RWPE2 (cell line): ENCODE measurements around the gene RPS26.
"Not testable (repeated sequence)": the region's sequence is repeated elsewhere in the genome, so short reads cannot be mapped to it uniquely, and the experiment has no call there.

ENCODE experiments used
- ATAC-seq: fragments of 200-7000 bp; cut with Tn5 transposase; 3 replicates; pipeline ENCODE4 v1.9.1; 2021; ENCODE audit warnings: low read depth
- DNase-seq: peaks from one replicate; pipeline ENCODE4 v3.0.0-alpha.2; 2020; ENCODE audit warnings: low spot score
- H3K27ac ChIP-seq: fragments of 450-650 bp; 2 replicates; pipeline ENCODE4 v1.5.1; 2017; ENCODE audit warnings: mild to moderate bottlenecking; ENCODE audit not compliant: poor library complexity, severe bottlenecking
- H3K27me3 ChIP-seq: fragments of 250-450 bp; sonication (Bioruptor Pico); 2 replicates; pipeline ENCODE4 v1.5.1; 2021; ENCODE audit warnings: mild to moderate bottlenecking, moderate library complexity; ENCODE audit not compliant: insufficient read depth, poor library complexity, severe bottlenecking
- H3K36me3 ChIP-seq: fragments of 250-450 bp; sonication (Bioruptor Pico); 2 replicates; pipeline ENCODE4 v1.5.1; 2020; ENCODE audit warnings: low read depth, mild to moderate bottlenecking, moderate library complexity
- H3K4me1 ChIP-seq: fragments of 250-450 bp; sonication (Bioruptor Pico); 2 replicates; pipeline ENCODE4 v1.5.1; 2021; ENCODE audit warnings: mild to moderate bottlenecking, moderate library complexity; ENCODE audit not compliant: insufficient read depth, poor library complexity, severe bottlenecking
- H3K4me3 ChIP-seq: fragments of 250-450 bp; sonication (Bioruptor Pico); 2 replicates; pipeline ENCODE4 v1.5.1; 2021; ENCODE audit warnings: mild to moderate bottlenecking, moderate library complexity; ENCODE audit not compliant: severe bottlenecking
- H3K9me3 ChIP-seq: fragments of 250-450 bp; sonication (Bioruptor Pico); 2 replicates; pipeline ENCODE4 v1.5.1; 2021; ENCODE audit warnings: mild to moderate bottlenecking, moderate library complexity; ENCODE audit not compliant: severe bottlenecking
- TF ChIP-seq, protein P1 (sequence below): fragments of 450-650 bp; IDR thresholded peaks from one replicate; pipeline ENCODE4 v1.5.1; 2017; ENCODE audit warnings: mild to moderate bottlenecking, moderate library complexity; ENCODE audit not compliant: poor library complexity, severe bottlenecking

RPS26 gene

DNA sequence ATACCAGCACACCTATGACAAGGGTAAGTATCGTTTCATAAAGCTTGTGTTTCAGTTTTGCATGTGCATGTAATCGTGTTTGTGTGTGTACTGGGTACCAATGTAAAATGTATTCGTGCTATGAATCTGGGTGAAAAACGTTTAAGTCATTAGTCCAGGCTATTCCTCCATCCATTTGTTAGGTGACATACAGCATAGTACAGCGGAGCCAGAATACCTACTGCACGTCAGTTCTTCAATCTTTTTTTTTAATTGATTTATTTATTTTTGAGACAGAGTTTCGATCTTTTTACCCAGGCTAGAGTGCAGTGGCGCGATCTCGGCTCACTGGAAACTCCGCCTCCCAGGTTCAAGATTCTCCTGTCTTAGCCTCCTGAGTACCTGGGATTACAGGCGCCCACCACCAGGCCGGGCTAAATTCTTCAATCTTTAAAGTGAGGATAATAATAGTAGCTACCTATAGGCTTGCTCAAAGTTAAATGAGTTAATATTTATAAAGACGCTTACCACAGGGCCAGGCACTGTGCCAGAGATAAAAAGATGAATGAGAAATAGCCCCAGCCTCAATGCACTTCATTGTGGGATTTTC, 661 bp upstream of the RPS26 start:
- TF ChIP-seq, protein P1, sequence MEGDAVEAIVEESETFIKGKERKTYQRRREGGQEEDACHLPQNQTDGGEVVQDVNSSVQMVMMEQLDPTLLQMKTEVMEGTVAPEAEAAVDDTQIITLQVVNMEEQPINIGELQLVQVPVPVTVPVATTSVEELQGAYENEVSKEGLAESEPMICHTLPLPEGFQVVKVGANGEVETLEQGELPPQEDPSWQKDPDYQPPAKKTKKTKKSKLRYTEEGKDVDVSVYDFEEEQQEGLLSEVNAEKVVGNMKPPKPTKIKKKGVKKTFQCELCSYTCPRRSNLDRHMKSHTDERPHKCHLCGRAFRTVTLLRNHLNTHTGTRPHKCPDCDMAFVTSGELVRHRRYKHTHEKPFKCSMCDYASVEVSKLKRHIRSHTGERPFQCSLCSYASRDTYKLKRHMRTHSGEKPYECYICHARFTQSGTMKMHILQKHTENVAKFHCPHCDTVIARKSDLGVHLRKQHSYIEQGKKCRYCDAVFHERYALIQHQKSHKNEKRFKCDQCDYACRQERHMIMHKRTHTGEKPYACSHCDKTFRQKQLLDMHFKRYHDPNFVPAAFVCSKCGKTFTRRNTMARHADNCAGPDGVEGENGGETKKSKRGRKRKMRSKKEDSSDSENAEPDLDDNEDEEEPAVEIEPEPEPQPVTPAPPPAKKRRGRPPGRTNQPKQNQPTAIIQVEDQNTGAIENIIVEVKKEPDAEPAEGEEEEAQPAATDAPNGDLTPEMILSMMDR: no peak
- no peaks in the 10 kb centered on the region for H3K27me3 ChIP-seq
- H3K36me3 ChIP-seq: peaks cover 37% of the 10 kb centered on the region
- no peaks in the 10 kb centered on the region for H3K9me3 ChIP-seq
- ATAC-seq (peak; percentile 13), DNase-seq (no peak)
- no peaks in the 10 kb centered on the region for H3K4me1 ChIP-seq
- H3K4me3 ChIP-seq: peak overlapping the region; percentile 84
- peak overlapping the region; percentile 64 for H3K27ac ChIP-seq

GRCh38 chr12:56042430-56042813, 704 bp downstream of the RPS26 start:
- H3K27me3 ChIP-seq, DNase-seq, ATAC-seq, H3K4me1 ChIP-seq, H3K9me3 ChIP-seq: not testable (repeated sequence)
- peak overlapping the region; percentile 84 for H3K4me3 ChIP-seq
- peaks cover 37% of the 10 kb centered on the region for H3K36me3 ChIP-seq
- peak overlapping the region; percentile 64 for H3K27ac ChIP-seq

DNA sequence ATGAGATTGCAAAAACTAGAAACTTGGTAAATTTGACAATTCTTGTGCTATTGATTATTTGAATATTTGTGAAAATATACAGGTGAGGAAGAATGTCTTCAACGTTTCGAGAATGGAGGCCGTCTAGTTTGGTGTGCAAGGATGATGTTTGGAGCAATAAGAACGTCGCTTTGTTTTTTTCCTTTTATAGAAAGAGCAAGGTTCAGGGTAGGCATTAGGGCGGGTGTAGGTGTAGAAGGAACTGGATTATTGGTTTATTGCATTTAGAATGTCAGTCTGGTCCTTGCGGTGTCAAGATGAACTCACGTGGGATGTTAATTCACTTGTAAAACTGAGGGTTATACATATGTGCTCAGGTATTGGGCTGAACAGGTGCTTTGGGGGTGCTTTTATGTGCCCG, 1.1 kb downstream of the RPS26 start:
- TF ChIP-seq, protein P1: no peak
- H3K4me3 ChIP-seq: peak overlapping the region; percentile 84

DNA sequence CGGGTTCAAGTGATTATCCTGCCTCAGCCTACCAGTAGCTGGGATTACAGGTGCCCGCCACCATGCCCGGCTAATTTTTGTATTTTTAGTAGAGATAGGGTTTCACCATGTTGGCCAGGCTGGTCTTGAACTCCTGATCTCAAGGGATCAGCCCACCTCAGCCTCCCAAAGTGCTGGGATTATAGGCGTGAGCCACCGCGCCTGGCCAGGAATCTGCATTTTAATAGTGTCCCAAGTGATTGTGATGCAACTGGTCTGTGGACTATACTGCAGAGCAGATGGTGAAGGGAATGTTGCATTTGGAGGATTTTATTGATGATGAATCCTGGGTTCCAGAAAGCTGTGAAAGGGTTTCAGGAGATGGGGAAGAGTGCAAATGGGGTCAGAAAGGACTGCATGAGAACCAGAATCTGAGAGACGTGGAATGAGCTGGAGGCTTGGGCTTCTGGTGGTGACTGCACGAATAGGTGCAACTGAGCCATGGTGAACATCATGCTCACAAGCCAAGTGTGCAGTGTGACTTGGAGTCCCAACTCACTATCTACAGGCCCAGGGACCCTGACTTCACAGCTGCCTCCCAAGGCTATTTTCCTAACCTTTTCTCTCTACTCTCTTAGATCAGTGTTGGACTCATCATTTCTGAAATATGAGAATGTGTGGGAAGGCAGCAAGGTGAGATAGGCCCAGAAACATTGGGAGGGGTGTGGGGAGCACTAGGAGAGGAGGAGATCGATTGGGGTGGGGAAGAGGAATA, 4.5 kb downstream of the RPS26 start:
- peak overlapping the region; percentile 19 for H3K27ac ChIP-seq
- H3K4me3 ChIP-seq: no peak overlapping the region
- peaks cover 37% of the 10 kb centered on the region for H3K36me3 ChIP-seq
- no peak for ATAC-seq
- H3K4me1 ChIP-seq: no peaks in the 10 kb centered on the region
- no peaks in the 10 kb centered on the region for H3K27me3 ChIP-seq
- no peaks in the 10 kb centered on the region for H3K9me3 ChIP-seq
- DNase-seq: no peak
- TF ChIP-seq, protein P1: no peak

More for the DNA sequence above, 1.1 kb downstream of the RPS26 start:
- Histone ChIP-seq H3K36me3 (peaks cover 37% of the 10 kb centered on the region), H3K9me3 (no peaks in the 10 kb centered on the region), H3K27ac (peak overlapping the region; percentile 64), H3K4me1 (no peaks in the 10 kb centered on the region), H3K27me3 (no peaks in the 10 kb centered on the region)
- DNase-seq: no peak
- no peak for ATAC-seq

- Histone ChIP-seq H3K4me3 (no peak overlapping the region), H3K4me1 (no peaks in the 10 kb centered on the region), H3K27me3 (no peaks in the 10 kb centered on the region), H3K9me3 (no peaks in the 10 kb centered on the region), H3K27ac (no peak overlapping the region), H3K36me3 (no peaks in the 10 kb centered on the region)
- ATAC-seq: no peak
- TF ChIP-seq, protein P1: no peak
- no peak for DNase-seq
Measured at GRCh38 chr12:56053407-56053893, 11.7 kb downstream of the RPS26 start.

GRCh38 chr12:56059964-56060363, 18.2 kb downstream of the RPS26 start:
- H3K27me3 ChIP-seq, H3K9me3 ChIP-seq, H3K36me3 ChIP-seq, H3K27ac ChIP-seq, DNase-seq, H3K4me3 ChIP-seq: not testable (repeated sequence)
- ATAC-seq: peak; percentile 64
- peaks cover 11% of the 10 kb centered on the region for H3K4me1 ChIP-seq
